ENCODE measurements around the gene ARL16. TPM values are rescaled to one million over a fixed set of nuclear protein-coding genes. Genes with fewer than 3 reads are reported as not detected.

Gene ARL16
- polyA plus RNA-seq, 1 donor from 2014 or later = 156 TPM

DNA sequence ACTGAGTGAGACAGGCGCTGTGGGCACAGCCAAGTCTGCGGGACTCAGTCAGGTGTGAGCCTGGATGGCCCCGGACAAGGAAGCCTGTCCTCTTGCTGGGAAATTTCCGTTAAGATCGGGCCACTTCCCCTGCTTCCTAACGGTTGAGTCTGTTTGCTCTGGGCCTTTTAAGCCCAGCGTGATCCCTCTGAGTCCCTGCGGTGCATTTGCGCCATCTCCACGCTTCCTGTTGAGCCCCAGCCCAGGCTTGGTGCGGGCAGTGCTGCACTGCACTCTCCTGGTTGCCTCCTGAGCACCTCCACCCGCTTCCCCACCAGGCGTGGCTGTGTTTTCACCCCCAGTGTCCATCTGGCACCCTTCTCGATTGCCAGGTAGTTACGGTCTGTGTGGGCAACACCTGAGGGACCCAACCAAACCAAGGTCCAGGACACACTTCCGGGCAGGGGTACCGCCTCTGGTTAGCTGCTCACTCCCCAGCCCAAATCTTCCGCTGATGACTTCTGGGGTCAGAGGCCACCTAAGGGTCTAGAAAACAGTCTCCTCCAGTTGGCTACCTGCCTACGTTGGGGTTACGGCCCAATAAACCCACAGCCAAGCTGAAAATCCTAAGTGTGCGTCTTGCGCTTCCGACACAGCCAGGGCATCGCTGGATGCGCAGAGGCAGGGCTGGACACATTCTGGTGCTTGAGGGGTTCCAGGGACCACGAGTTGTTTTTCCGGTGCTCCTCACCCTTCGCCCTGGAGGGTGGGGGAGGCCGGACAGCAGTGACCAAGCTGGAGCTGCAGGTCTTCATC, 27.1 kb upstream of the ARL16 start:
- no peaks in the 10 kb centered on the region for H3K79me2 ChIP-seq (replicated peaks; ENCODE audit: insufficient read depth, low read length)
- no peak overlapping the region for H2AFZ ChIP-seq (ENCODE audit: low read depth, low read length)
- H3K4me2 ChIP-seq (ENCODE audit: low read length) = no peak overlapping the region
- peak overlapping the region; percentile 68 for H3K4me3 ChIP-seq (ENCODE audit: low read length)
- H3K9me2 ChIP-seq (ENCODE audit: insufficient read depth, low read length) = no peaks in the 10 kb centered on the region
- H3K36me3 ChIP-seq (ENCODE audit: insufficient read depth, low read length) = no peaks in the 10 kb centered on the region
- peak overlapping the region; percentile 59 for H3K9ac ChIP-seq (ENCODE audit: low read length)
- H3K9me3 ChIP-seq (ENCODE audit: low read length) = no peaks in the 10 kb centered on the region
- peaks cover 8% of the 10 kb centered on the region for H3K27me3 ChIP-seq (ENCODE audit: insufficient read depth, low read depth, low read length)
- H3F3A ChIP-seq (ENCODE audit: insufficient read depth, low read length, poor library complexity, severe bottlenecking) = no peaks in the 10 kb centered on the region
- H3K27ac ChIP-seq (ENCODE audit: low read length) = no peak overlapping the region
- TF ChIP-seq, protein P1, sequence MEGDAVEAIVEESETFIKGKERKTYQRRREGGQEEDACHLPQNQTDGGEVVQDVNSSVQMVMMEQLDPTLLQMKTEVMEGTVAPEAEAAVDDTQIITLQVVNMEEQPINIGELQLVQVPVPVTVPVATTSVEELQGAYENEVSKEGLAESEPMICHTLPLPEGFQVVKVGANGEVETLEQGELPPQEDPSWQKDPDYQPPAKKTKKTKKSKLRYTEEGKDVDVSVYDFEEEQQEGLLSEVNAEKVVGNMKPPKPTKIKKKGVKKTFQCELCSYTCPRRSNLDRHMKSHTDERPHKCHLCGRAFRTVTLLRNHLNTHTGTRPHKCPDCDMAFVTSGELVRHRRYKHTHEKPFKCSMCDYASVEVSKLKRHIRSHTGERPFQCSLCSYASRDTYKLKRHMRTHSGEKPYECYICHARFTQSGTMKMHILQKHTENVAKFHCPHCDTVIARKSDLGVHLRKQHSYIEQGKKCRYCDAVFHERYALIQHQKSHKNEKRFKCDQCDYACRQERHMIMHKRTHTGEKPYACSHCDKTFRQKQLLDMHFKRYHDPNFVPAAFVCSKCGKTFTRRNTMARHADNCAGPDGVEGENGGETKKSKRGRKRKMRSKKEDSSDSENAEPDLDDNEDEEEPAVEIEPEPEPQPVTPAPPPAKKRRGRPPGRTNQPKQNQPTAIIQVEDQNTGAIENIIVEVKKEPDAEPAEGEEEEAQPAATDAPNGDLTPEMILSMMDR (IDR thresholded peaks at IDR 0.05; ENCODE audit: poor library complexity, severe bottlenecking) = no peak
- TF ChIP-seq TAF1 (IDR thresholded peaks at IDR 0.05; ENCODE audit: low read depth) = no peak
- TF ChIP-seq EP300 (conservative IDR thresholded peaks at IDR 0.05; ENCODE audit: poor library complexity, severe bottlenecking) = no peak
- TF ChIP-seq, protein P2, sequence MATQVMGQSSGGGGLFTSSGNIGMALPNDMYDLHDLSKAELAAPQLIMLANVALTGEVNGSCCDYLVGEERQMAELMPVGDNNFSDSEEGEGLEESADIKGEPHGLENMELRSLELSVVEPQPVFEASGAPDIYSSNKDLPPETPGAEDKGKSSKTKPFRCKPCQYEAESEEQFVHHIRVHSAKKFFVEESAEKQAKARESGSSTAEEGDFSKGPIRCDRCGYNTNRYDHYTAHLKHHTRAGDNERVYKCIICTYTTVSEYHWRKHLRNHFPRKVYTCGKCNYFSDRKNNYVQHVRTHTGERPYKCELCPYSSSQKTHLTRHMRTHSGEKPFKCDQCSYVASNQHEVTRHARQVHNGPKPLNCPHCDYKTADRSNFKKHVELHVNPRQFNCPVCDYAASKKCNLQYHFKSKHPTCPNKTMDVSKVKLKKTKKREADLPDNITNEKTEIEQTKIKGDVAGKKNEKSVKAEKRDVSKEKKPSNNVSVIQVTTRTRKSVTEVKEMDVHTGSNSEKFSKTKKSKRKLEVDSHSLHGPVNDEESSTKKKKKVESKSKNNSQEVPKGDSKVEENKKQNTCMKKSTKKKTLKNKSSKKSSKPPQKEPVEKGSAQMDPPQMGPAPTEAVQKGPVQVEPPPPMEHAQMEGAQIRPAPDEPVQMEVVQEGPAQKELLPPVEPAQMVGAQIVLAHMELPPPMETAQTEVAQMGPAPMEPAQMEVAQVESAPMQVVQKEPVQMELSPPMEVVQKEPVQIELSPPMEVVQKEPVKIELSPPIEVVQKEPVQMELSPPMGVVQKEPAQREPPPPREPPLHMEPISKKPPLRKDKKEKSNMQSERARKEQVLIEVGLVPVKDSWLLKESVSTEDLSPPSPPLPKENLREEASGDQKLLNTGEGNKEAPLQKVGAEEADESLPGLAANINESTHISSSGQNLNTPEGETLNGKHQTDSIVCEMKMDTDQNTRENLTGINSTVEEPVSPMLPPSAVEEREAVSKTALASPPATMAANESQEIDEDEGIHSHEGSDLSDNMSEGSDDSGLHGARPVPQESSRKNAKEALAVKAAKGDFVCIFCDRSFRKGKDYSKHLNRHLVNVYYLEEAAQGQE (IDR thresholded peaks at IDR 0.05; ENCODE audit: borderline replicate concordance) = no peak
- TF ChIP-seq MXI1 (conservative IDR thresholded peaks at IDR 0.05; ENCODE audit: poor library complexity, severe bottlenecking) = no peak
- no peak for TF ChIP-seq SMC3 (conservative IDR thresholded peaks at IDR 0.05; ENCODE audit: poor library complexity)
- TF ChIP-seq RAD21 (conservative IDR thresholded peaks at IDR 0.05) = no peak
- no peak for TF ChIP-seq POLR2AphosphoS5 (IDR thresholded peaks at IDR 0.05)
- no peak for TF ChIP-seq EZH2 (IDR thresholded peaks at IDR 0.05; ENCODE audit: borderline replicate concordance, insufficient read depth, low read length, poor library complexity, severe bottlenecking)
- no peaks in the 10 kb centered on the region for H4K20me1 ChIP-seq (ENCODE audit: insufficient read depth)

DNA sequence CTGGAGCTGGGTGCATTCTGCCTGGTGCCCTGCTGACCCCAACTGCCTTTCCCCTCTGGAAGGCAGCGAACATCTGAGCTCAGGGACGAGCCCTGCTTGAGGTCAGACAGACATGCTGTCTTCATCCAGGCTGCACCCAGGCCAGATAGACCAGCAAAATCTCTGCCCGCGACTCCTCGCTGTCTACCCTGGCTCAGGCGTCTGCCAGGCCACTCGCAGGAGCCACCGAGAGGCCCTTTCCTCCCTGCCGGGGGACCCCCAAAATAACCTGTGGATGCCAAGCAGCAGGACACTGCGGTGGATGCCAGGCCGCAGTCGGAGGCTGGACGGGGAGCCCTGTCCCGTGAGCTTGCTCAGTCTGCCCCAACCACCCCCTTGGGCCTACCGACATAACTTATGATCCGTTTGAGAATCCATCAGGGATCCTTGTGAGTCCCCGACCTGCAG, 25.2 kb upstream of the ARL16 start:
- no peak overlapping the region for H3K27ac ChIP-seq (ENCODE audit: low read length)

More for the DNA sequence above, 25.2 kb upstream of the ARL16 start:
- Histone ChIP-seq H3K36me3 (ENCODE audit: insufficient read depth, low read length) (no peaks in the 10 kb centered on the region), H3K9ac (ENCODE audit: low read length) (no peak overlapping the region), H3K27me3 (ENCODE audit: insufficient read depth, low read depth, low read length) (peaks cover 8% of the 10 kb centered on the region), H3K79me2 (replicated peaks; ENCODE audit: insufficient read depth, low read length) (peaks cover 8% of the 10 kb centered on the region), H2AFZ (ENCODE audit: low read depth, low read length) (no peak overlapping the region), H3F3A (ENCODE audit: insufficient read depth, low read length, poor library complexity, severe bottlenecking) (no peaks in the 10 kb centered on the region), H3K4me2 (ENCODE audit: low read length) (no peak overlapping the region), H3K9me3 (ENCODE audit: low read length) (no peaks in the 10 kb centered on the region), H3K9me2 (ENCODE audit: insufficient read depth, low read length) (no peaks in the 10 kb centered on the region), H4K20me1 (ENCODE audit: insufficient read depth) (no peaks in the 10 kb centered on the region), H3K4me3 (ENCODE audit: low read length) (no peak overlapping the region)
- no peak for TF ChIP-seq SMC3 (conservative IDR thresholded peaks at IDR 0.05; ENCODE audit: poor library complexity)
- TF ChIP-seq EP300 (conservative IDR thresholded peaks at IDR 0.05; ENCODE audit: poor library complexity, severe bottlenecking) = no peak
- TF ChIP-seq POLR2AphosphoS5 (IDR thresholded peaks at IDR 0.05) = no peak
- TF ChIP-seq, protein P2 (IDR thresholded peaks at IDR 0.05; ENCODE audit: borderline replicate concordance) = no peak
- TF ChIP-seq TAF1 (IDR thresholded peaks at IDR 0.05; ENCODE audit: low read depth) = no peak
- TF ChIP-seq, protein P1 (IDR thresholded peaks at IDR 0.05; ENCODE audit: poor library complexity, severe bottlenecking) = no peak
- no peak for TF ChIP-seq RAD21 (conservative IDR thresholded peaks at IDR 0.05)
- no peak for TF ChIP-seq MXI1 (conservative IDR thresholded peaks at IDR 0.05; ENCODE audit: poor library complexity, severe bottlenecking)
- TF ChIP-seq EZH2 (IDR thresholded peaks at IDR 0.05; ENCODE audit: borderline replicate concordance, insufficient read depth, low read length, poor library complexity, severe bottlenecking) = no peak

All from neural cell (in vitro differentiated cells).